GM12878 (cell line): Measurements from ENCODE around the gene NRG3. TPM values are rescaled to one million over a fixed set of nuclear protein-coding genes. Genes with fewer than 3 reads are reported as not detected.

ENCODE experiments used
- ATAC-seq: fragments of 200-7000 bp; cut with Tn5 transposase; 3 replicates; pipeline ENCODE4 v1.9.1; 2020; ENCODE audit warnings: mild to moderate bottlenecking, moderate library complexity
- BruUV-seq: library from RNA; stranded (reverse); fragments of 400-500 nt; replicated peaks from 2 replicates; lab custom pipeline; 2021; lab: Mats Ljungman, UMichigan
- CTCF ChIA-PET: fragments of 300-600 bp; sonication (Branson Sonifier 250); formaldehyde crosslinking; extraction: SDS; loops from one replicate; lab custom pipeline; 2021; ENCODE audit warnings: inconsistent platforms; lab: Yijun Ruan, JAX
- POLR2A ChIA-PET: fragments of 350-600 bp; formaldehyde crosslinking; extraction: SDS; loops from one replicate; lab custom pipeline; 2021; ENCODE audit warnings: inconsistent platforms; lab: Charles Lee
- RAD21 ChIA-PET: fragments of 300-600 bp; sonication (Branson Sonifier 250); formaldehyde crosslinking; loops from one replicate; lab custom pipeline; 2023; ENCODE audit warnings: antibody characterized with exemption; ENCODE audit not compliant: unreplicated experiment; lab: Charles Lee
- SMC1A ChIA-PET: fragments of 300-600 bp; sonication (Branson Sonifier 250); formaldehyde crosslinking; loops from one replicate; lab custom pipeline; 2023; ENCODE audit not compliant: unreplicated experiment, uncharacterized antibody; lab: Charles Lee
- DNase-seq: peaks from one replicate; pipeline ENCODE4 v3.0.0-alpha.2; 2011; ENCODE audit warnings: low read depth, low spot score
- FAIRE-seq: peaks from 3 replicates; lab custom pipeline; 2011; peaks lifted over from hg19 to GRCh38; lab: Jason Lieb, UNC
- H2AFZ ChIP-seq: 2 replicates; pipeline ENCODE4 v1.6.0; 2011; ENCODE audit warnings: low read depth, low read length, control low read depth; ENCODE audit not compliant: control insufficient read depth
- H3K27ac ChIP-seq: 2 replicates; pipeline ENCODE4 v1.5.1; 2011; ENCODE audit warnings: control low read depth; ENCODE audit not compliant: control insufficient read depth, insufficient read depth
- H3K27me3 ChIP-seq, 2 experiments: replicated peaks in 1 of 2; 2 replicates each; pipeline versions ENCODE4 v1.6.0 to v1.6.1; 2011; ENCODE audit warnings: low read length in 1 of 2; ENCODE audit not compliant: control insufficient read depth in 2 of 2, insufficient read depth in 2 of 2
- H3K36me3 ChIP-seq, 2 experiments: 2 replicates each; pipeline ENCODE4 v1.5.1; 2011; ENCODE audit warnings: low read length in 1 of 2; ENCODE audit not compliant: control insufficient read depth in 2 of 2, insufficient read depth in 2 of 2
- H3K4me1 ChIP-seq: 2 replicates; pipeline ENCODE4 v1.6.1; 2011; ENCODE audit warnings: mild to moderate bottlenecking, low read length, moderate library complexity, mixed read lengths; ENCODE audit not compliant: control insufficient read depth, insufficient read depth
- H3K4me2 ChIP-seq: 2 replicates; pipeline ENCODE4 v1.6.0; 2011; ENCODE audit warnings: control low read depth; ENCODE audit not compliant: control insufficient read depth, insufficient read depth
- H3K4me3 ChIP-seq: fragments of 200-600 bp; sonication (generic); 2 replicates; pipeline ENCODE4 v1.5.1; 2016
- H3K79me2 ChIP-seq: 2 replicates; pipeline ENCODE4 v1.6.0; 2011; ENCODE audit warnings: low read length; ENCODE audit not compliant: control insufficient read depth, insufficient read depth
- H3K9ac ChIP-seq: 2 replicates; pipeline ENCODE4 v1.8.0; 2011; ENCODE audit warnings: low read length, control low read depth, mixed read lengths; ENCODE audit not compliant: control insufficient read depth, insufficient read depth
- H3K9me3 ChIP-seq: replicated peaks from 3 replicates; pipeline ENCODE4 v1.5.1; 2011; ENCODE audit warnings: mild to moderate bottlenecking, low read length; ENCODE audit not compliant: control insufficient read depth, insufficient read depth
- H4K20me1 ChIP-seq: 2 replicates; pipeline ENCODE4 v1.6.0; 2011; ENCODE audit not compliant: control insufficient read depth, insufficient read depth
- E2F4 ChIP-seq: IDR thresholded peaks from 2 replicates; pipeline ENCODE4 v1.6.1; 2012; ENCODE audit warnings: low read depth, low read length, improper control_type of control experiment
- WGBS: methylation state at CpG from one replicate; pipeline ENCODE4 v1.1.6; 2016; ENCODE audit warnings: low lambda C conversion rate; ENCODE audit not compliant: insufficient replicate concordance, insufficient coverage; ENCODE audit errors: missing lambda C conversion rate; 5-methylcytosine and 5-hydroxymethylcytosine counted together
- in situ Hi-C: fragments of 300-500 bp; cut with MboI; formaldehyde crosslinking; loops from 9 replicates; pipeline ENCODE4 v1.14.3; 2018; ENCODE audit warnings: mixed read lengths
- intact Hi-C: fragments of 100-400 bp; cut with micrococcal nuclease; formaldehyde crosslinking; loops from one replicate; pipeline ENCODE4 v1.14.2; 2022; ENCODE audit not compliant: unreplicated experiment
- polyA plus RNA-seq, 11 experiments: library from polyadenylated mRNA; depleted of rRNA in 4 of 11; unstranded in 6 of 11; stranded (reverse) in 5 of 11; fragments of >200 nt; fragmentation: Nextera tagmentation in 4 of 11; fragmentation: Illumina TruSeq in 1 of 11; extraction: Ambion mirVana in 4 of 11; extraction: Trizol in 1 of 11; gene quantifications; 1 replicate in 1 of 11; 2 replicates in 10 of 11; pipeline versions ENCODE4 v1.2.1 to v1.2.3, GENCODE V29; 2011 to 2016; ENCODE audit warnings: inconsistent platforms in 2 of 11, missing spikeins in 2 of 11, low read depth in 1 of 11
- total RNA-seq, 4 experiments: library from RNA; depleted of rRNA in 3 of 4; stranded (reverse); fragments of >200 nt in 3 of 4; fragmentation: Illumina TruSeq in 1 of 4; extraction: Trizol in 1 of 4; gene quantifications; 2 replicates each; pipeline versions ENCODE4 v1.2.1 to v1.2.3, GENCODE V29; 2013 to 2021
- TF ChIP-seq, protein P1 (sequence below): IDR thresholded peaks from 2 replicates; pipeline ENCODE4 v1.6.1; 2012; ENCODE audit warnings: improper control_type of control experiment, low read depth, low read length; ENCODE audit not compliant: insufficient replicate concordance
- TF ChIP-seq, protein P2 (sequence below): fragments of 450-650 bp; IDR thresholded peaks from 2 replicates; pipeline ENCODE4 v1.6.1; 2018; ENCODE audit warnings: borderline replicate concordance, mild to moderate bottlenecking; ENCODE audit not compliant: partially characterized antibody
- TF ChIP-seq, protein P3 (sequence below): fragments of 450-650 bp; IDR thresholded peaks from 2 replicates; pipeline ENCODE4 v1.6.1; 2018; ENCODE audit warnings: mild to moderate bottlenecking, low read depth, moderate library complexity; ENCODE audit not compliant: partially characterized antibody

The NRG3 gene
- total and polyA plus RNA-seq, 10 of the 15 experiments (the other 5 are each of a cell fraction or from before 2014, with no cell fraction given): 0.03 to 0.41 (median 0.17) TPM; not detected in 3

DNA sequence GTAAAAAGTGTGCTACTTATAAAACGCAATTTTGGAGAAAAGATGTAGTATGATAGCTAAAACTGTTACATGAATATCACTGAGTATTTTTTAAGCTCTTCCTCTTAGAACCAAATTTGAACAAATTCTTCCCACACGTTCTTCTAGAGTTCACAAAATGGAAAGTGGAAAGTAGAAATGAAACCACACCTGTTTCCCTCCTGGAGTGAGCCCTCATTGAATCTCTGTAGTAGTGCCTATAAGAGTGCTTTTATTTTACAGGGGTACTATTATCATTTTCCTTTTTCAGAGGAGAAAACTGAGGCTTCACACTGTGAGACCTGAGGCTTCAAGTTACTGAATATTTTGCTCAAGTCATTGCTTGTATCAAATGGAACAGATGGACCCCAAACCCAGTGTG lies 393.0 kb downstream of the NRG3 start:
- no peak for DNase-seq
- ATAC-seq: peak; percentile 67
- H2AFZ ChIP-seq: no peak overlapping the region
- SMC1A ChIA-PET: interaction anchor here (1.1 to 2.7 kb wide), 2 partner anchors 10 to 15 kb away, joined by 3 to 9 read pairs; no protein-coding TSS in a partner anchor
- 0% methylated on average over 2 of the region's 2 CpGs for WGBS
- no peak overlapping the region for H3K4me2 ChIP-seq
- POLR2A ChIA-PET: no interaction called here
- CTCF ChIA-PET: no interaction called here
- no TSS peak for BruUV-seq
- FAIRE-seq: no peak
- H4K20me1 ChIP-seq: no peaks in the 10 kb centered on the region
- no peak overlapping the region for H3K4me3 ChIP-seq
- no peak overlapping the region for H3K9ac ChIP-seq
- no peak for TF ChIP-seq E2F4
- TF ChIP-seq, protein P1, sequence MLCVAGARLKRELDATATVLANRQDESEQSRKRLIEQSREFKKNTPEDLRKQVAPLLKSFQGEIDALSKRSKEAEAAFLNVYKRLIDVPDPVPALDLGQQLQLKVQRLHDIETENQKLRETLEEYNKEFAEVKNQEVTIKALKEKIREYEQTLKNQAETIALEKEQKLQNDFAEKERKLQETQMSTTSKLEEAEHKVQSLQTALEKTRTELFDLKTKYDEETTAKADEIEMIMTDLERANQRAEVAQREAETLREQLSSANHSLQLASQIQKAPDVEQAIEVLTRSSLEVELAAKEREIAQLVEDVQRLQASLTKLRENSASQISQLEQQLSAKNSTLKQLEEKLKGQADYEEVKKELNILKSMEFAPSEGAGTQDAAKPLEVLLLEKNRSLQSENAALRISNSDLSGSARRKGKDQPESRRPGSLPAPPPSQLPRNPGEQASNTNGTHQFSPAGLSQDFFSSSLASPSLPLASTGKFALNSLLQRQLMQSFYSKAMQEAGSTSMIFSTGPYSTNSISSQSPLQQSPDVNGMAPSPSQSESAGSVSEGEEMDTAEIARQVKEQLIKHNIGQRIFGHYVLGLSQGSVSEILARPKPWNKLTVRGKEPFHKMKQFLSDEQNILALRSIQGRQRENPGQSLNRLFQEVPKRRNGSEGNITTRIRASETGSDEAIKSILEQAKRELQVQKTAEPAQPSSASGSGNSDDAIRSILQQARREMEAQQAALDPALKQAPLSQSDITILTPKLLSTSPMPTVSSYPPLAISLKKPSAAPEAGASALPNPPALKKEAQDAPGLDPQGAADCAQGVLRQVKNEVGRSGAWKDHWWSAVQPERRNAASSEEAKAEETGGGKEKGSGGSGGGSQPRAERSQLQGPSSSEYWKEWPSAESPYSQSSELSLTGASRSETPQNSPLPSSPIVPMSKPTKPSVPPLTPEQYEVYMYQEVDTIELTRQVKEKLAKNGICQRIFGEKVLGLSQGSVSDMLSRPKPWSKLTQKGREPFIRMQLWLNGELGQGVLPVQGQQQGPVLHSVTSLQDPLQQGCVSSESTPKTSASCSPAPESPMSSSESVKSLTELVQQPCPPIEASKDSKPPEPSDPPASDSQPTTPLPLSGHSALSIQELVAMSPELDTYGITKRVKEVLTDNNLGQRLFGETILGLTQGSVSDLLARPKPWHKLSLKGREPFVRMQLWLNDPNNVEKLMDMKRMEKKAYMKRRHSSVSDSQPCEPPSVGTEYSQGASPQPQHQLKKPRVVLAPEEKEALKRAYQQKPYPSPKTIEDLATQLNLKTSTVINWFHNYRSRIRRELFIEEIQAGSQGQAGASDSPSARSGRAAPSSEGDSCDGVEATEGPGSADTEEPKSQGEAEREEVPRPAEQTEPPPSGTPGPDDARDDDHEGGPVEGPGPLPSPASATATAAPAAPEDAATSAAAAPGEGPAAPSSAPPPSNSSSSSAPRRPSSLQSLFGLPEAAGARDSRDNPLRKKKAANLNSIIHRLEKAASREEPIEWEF: no peak
- TF ChIP-seq, protein P2, sequence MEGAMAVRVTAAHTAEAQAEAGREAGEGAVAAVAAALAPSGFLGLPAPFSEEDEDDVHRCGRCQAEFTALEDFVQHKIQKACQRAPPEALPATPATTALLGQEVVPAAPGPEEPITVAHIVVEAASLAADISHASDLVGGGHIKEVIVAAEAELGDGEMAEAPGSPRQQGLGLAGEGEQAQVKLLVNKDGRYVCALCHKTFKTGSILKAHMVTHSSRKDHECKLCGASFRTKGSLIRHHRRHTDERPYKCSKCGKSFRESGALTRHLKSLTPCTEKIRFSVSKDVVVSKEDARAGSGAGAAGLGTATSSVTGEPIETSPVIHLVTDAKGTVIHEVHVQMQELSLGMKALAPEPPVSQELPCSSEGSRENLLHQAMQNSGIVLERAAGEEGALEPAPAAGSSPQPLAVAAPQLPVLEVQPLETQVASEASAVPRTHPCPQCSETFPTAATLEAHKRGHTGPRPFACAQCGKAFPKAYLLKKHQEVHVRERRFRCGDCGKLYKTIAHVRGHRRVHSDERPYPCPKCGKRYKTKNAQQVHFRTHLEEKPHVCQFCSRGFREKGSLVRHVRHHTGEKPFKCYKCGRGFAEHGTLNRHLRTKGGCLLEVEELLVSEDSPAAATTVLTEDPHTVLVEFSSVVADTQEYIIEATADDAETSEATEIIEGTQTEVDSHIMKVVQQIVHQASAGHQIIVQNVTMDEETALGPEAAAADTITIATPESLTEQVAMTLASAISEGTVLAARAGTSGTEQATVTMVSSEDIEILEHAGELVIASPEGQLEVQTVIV: no peak
- TF ChIP-seq, protein P3, sequence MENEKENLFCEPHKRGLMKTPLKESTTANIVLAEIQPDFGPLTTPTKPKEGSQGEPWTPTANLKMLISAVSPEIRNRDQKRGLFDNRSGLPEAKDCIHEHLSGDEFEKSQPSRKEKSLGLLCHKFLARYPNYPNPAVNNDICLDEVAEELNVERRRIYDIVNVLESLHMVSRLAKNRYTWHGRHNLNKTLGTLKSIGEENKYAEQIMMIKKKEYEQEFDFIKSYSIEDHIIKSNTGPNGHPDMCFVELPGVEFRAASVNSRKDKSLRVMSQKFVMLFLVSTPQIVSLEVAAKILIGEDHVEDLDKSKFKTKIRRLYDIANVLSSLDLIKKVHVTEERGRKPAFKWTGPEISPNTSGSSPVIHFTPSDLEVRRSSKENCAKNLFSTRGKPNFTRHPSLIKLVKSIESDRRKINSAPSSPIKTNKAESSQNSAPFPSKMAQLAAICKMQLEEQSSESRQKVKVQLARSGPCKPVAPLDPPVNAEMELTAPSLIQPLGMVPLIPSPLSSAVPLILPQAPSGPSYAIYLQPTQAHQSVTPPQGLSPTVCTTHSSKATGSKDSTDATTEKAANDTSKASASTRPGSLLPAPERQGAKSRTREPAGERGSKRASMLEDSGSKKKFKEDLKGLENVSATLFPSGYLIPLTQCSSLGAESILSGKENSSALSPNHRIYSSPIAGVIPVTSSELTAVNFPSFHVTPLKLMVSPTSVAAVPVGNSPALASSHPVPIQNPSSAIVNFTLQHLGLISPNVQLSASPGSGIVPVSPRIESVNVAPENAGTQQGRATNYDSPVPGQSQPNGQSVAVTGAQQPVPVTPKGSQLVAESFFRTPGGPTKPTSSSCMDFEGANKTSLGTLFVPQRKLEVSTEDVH: no peak
- H3K4me1 ChIP-seq: no peaks in the 10 kb centered on the region
- RAD21 ChIA-PET: no interaction called here
- in situ Hi-C loops (no loop called here), intact Hi-C loops (no loop called here)
- no peaks in the 10 kb centered on the region for H3K27me3 ChIP-seq
- no peaks in the 10 kb centered on the region for H3K9me3 ChIP-seq
- no peaks in the 10 kb centered on the region for H3K79me2 ChIP-seq
- no peak overlapping the region for H3K27ac ChIP-seq
- no peaks in the 10 kb centered on the region for H3K36me3 ChIP-seq
